K562 (cell line): ENCODE data around the gene LDB2. TPM values are rescaled to one million over a fixed set of nuclear protein-coding genes. Genes with fewer than 3 reads are reported as not detected.

Experiments used
- ATAC-seq: fragments of 200-7000 bp; cut with Tn5 transposase; 3 replicates; pipeline ENCODE4 v1.9.1; 2020; ENCODE audit warnings: moderate library complexity
- BruUV-seq: library from RNA; stranded (reverse); fragments of 400-500 nt; replicated peaks from 2 replicates; lab custom pipeline; 2021; lab: Mats Ljungman, UMichigan
- CTCF ChIA-PET: fragments of 300-600 bp; formaldehyde crosslinking; extraction: SDS; loops from one replicate; lab custom pipeline; 2021; ENCODE audit warnings: low intra/inter-chr PET ratio; lab: Yijun Ruan, JAX
- POLR2A ChIA-PET: fragments of 300-600, 350-650 bp; sonication (Branson Sonifier 250); formaldehyde crosslinking; extraction: SDS; loops from one replicate; lab custom pipeline; 2021; ENCODE audit warnings: antibody characterized with exemption, inconsistent platforms; lab: Yijun Ruan, JAX
- DNase-seq, 4 experiments: peaks; one replicate each; pipeline versions ENCODE4 v3.0.0 to v3.0.0-alpha.2; 2011 to 2018; ENCODE audit warnings: low spot score in 3 of 4, mixed read lengths in 3 of 4; ENCODE audit errors: extremely low read depth in 1 of 4
- FAIRE-seq: peaks from 2 replicates; lab custom pipeline; 2011; peaks lifted over from hg19 to GRCh38; lab: Jason Lieb, UNC
- H2AFZ ChIP-seq: 2 replicates; pipeline ENCODE4 v1.6.0; 2011; ENCODE audit warnings: low read depth, low read length, control low read depth, inconsistent platforms
- H3K27ac ChIP-seq: fragments of 200-600 bp; 3 replicates; pipeline ENCODE4 v1.8.0; 2011; ENCODE audit warnings: low read depth, mild to moderate bottlenecking, control low read depth, inconsistent platforms, low read length, moderate library complexity, mixed read lengths; ENCODE audit errors: extremely low read depth
- H3K27me3 ChIP-seq, 2 experiments: fragments of 300-600 bp in 1 of 2; 2 replicates in 1 of 2; 3 replicates in 1 of 2; pipeline versions ENCODE4 v1.6.0 to v1.8.0; 2011; ENCODE audit warnings: inconsistent platforms in 2 of 2, low read length in 2 of 2, mild to moderate bottlenecking in 1 of 2, mixed read lengths in 1 of 2, moderate library complexity in 1 of 2; ENCODE audit not compliant: control insufficient read depth in 2 of 2, insufficient read depth in 2 of 2
- H3K36me3 ChIP-seq: fragments of 300-600 bp; 3 replicates; pipeline ENCODE4 v1.8.0; 2011; ENCODE audit warnings: mild to moderate bottlenecking, low read length, inconsistent platforms; ENCODE audit not compliant: control insufficient read depth, insufficient read depth
- H3K4me1 ChIP-seq, 2 experiments: fragments of 200-600 bp in 1 of 2; replicated peaks in 1 of 2; 2 replicates in 1 of 2; 3 replicates in 1 of 2; pipeline versions ENCODE4 v1.5.1 to v1.8.0; 2011; ENCODE audit warnings: inconsistent platforms in 2 of 2, low read length in 2 of 2, mild to moderate bottlenecking in 1 of 2, mixed read lengths in 1 of 2, moderate library complexity in 1 of 2; ENCODE audit not compliant: control insufficient read depth in 2 of 2, insufficient read depth in 2 of 2
- H3K4me2 ChIP-seq: 2 replicates; pipeline ENCODE4 v1.6.1; 2011; ENCODE audit warnings: low read length, control low read depth, inconsistent platforms, mixed read lengths; ENCODE audit not compliant: insufficient read depth
- H3K4me3 ChIP-seq: fragments of 200-600 bp; sonication (generic), shearing (Covaris generic); 2 replicates; pipeline ENCODE4 v1.5.1; 2016; ENCODE audit warnings: control low read depth, inconsistent platforms
- H3K79me2 ChIP-seq: fragments of 200-600 bp; 3 replicates; pipeline ENCODE4 v1.8.0; 2011; ENCODE audit warnings: low read length, inconsistent platforms; ENCODE audit not compliant: control insufficient read depth, insufficient read depth
- H3K9ac ChIP-seq, 2 experiments: 2 replicates each; pipeline versions ENCODE4 v1.6.0 to v1.6.1; 2011; ENCODE audit warnings: low read depth in 2 of 2, low read length in 2 of 2, control low read depth in 1 of 2, inconsistent platforms in 1 of 2, mild to moderate bottlenecking in 1 of 2, mixed read lengths in 1 of 2; ENCODE audit not compliant: insufficient read depth in 1 of 2
- H3K9me1 ChIP-seq: one replicate; pipeline ENCODE4 v1.6.0; 2011; ENCODE audit warnings: inconsistent platforms, mild to moderate bottlenecking, low read length, moderate library complexity; ENCODE audit not compliant: control insufficient read depth, insufficient read depth
- H3K9me3 ChIP-seq: replicated peaks from 2 replicates; pipeline ENCODE4 v1.5.1; 2011; ENCODE audit warnings: low read depth, low read length, inconsistent platforms; ENCODE audit not compliant: control insufficient read depth, insufficient read depth
- H4K20me1 ChIP-seq: replicated peaks from 2 replicates; pipeline ENCODE4 v1.6.1; 2011; ENCODE audit warnings: low read length, inconsistent platforms, mixed read lengths; ENCODE audit not compliant: control insufficient read depth, insufficient read depth
- BMI1 ChIP-seq: fragments of 150-350 bp; IDR thresholded peaks from 2 replicates; pipeline ENCODE4 v1.6.1; 2014; ENCODE audit warnings: low read length
- ELK3 ChIP-seq: fragments of 450-650 bp; formaldehyde crosslinking; IDR thresholded peaks from 2 replicates; pipeline ENCODE4 v1.4.0; 2020; ENCODE audit warnings: mild to moderate bottlenecking
- GTF2F1 ChIP-seq: IDR thresholded peaks from 2 replicates; pipeline ENCODE4 v1.6.1; 2011; ENCODE audit warnings: low read depth, low read length, improper control_type of control experiment
- KLF1 ChIP-seq: fragments of 450-650 bp; IDR thresholded peaks from 2 replicates; pipeline ENCODE4 v1.6.1; 2016; ENCODE audit warnings: missing genetic modification characterization, missing compliant biosample characterization
- MAFK ChIP-seq: IDR thresholded peaks from 2 replicates; pipeline ENCODE4 v1.6.1; 2011; ENCODE audit warnings: low read length, improper control_type of control experiment
- MCM2 ChIP-seq: fragments of 450-650 bp; IDR thresholded peaks from 2 replicates; pipeline ENCODE4 v1.6.1; 2017; ENCODE audit warnings: low read depth, mild to moderate bottlenecking
- SAFB ChIP-seq: fragments of 200-400 bp; formaldehyde crosslinking; IDR thresholded peaks from 2 replicates; pipeline ENCODE4 v1.6.1; 2017; ENCODE audit warnings: low read depth, low read length, borderline replicate concordance
- TCF7L2 ChIP-seq: fragments of 150-350 bp; IDR thresholded peaks from 2 replicates; pipeline ENCODE4 v1.6.1; 2016; ENCODE audit warnings: low read depth, mild to moderate bottlenecking, low read length, moderate library complexity
- ZNF384 ChIP-seq: IDR thresholded peaks from 2 replicates; pipeline ENCODE4 v1.6.1; 2012; ENCODE audit warnings: low read depth, low read length, improper control_type of control experiment
- ZNF507 ChIP-seq: conservative IDR thresholded peaks from 2 replicates; pipeline ENCODE4 v1.6.1; 2017; ENCODE audit warnings: missing genetic modification characterization, missing compliant biosample characterization
- ZNF696 ChIP-seq: fragments of 250-450 bp; sonication (Bioruptor Pico); conservative IDR thresholded peaks from 2 replicates; pipeline ENCODE4 v1.4.0; 2020; ENCODE audit warnings: mild to moderate bottlenecking, moderate library complexity
- ZNF766 ChIP-seq: fragments of 200-800 bp; sonication (Bioruptor generic); conservative IDR thresholded peaks from 2 replicates; pipeline ENCODE4 v1.6.1; 2016; ENCODE audit warnings: missing genetic modification characterization, missing compliant biosample characterization
- WGBS: fragments of 100-300 bp; shearing (Covaris generic); methylation state at CpG from one replicate; pipeline ENCODE4 v1.1.6; 2016; ENCODE audit warnings: low coverage, mixed read lengths; ENCODE audit not compliant: insufficient coverage; ENCODE audit errors: missing lambda C conversion rate; 5-methylcytosine and 5-hydroxymethylcytosine counted together
- in situ Hi-C: fragments of 300-500 bp; cut with MboI; formaldehyde crosslinking; loops from 4 replicates; pipeline ENCODE4 v1.15.0; 2018; ENCODE audit warnings: inconsistent platforms, mixed read lengths
- intact Hi-C: fragments of 100-400 bp; cut with micrococcal nuclease; formaldehyde crosslinking; loops from 2 replicates; pipeline ENCODE4 v1.14.2; 2022
- polyA plus RNA-seq, 8 experiments: library from polyadenylated mRNA; depleted of rRNA in 4 of 8; stranded (reverse) in 5 of 8; unstranded in 3 of 8; fragments of >200 nt; fragmentation: Nextera tagmentation in 2 of 8; fragmentation: Illumina TruSeq in 1 of 8; extraction: Ambion mirVana in 2 of 8; extraction: Trizol in 1 of 8; gene quantifications; 2 replicates each; pipeline versions ENCODE4 v1.2.1 to v1.2.3, GENCODE V29; 2011 to 2014; ENCODE audit warnings: inconsistent platforms in 1 of 8, missing spikeins in 1 of 8
- total RNA-seq, 7 experiments: library from RNA; depleted of rRNA in 6 of 7; stranded (reverse); fragments of >200 nt in 6 of 7; fragmentation: Illumina TruSeq in 2 of 7; extraction: Trizol in 2 of 7; gene quantifications; 2 replicates each; pipeline versions ENCODE4 v1.2.1 to v1.2.3, GENCODE V29; 2011 to 2021; ENCODE audit warnings: low replicate concordance in 1 of 7
- TF ChIP-seq, protein P1 (sequence below), 2 experiments: fragments of 450-650 bp in 1 of 2; sonication (generic) in 1 of 2; formaldehyde crosslinking in 1 of 2; IDR thresholded peaks; 2 replicates each; pipeline versions ENCODE4 v1.7.1 to v1.9.0; 2016 to 2022; ENCODE audit warnings: inconsistent platforms in 1 of 2, mild to moderate bottlenecking in 1 of 2, missing genetic modification reagents in 1 of 2

The LDB2 gene
- total and polyA plus RNA-seq, 9 of the 15 experiments (the other 6 are each of a cell fraction or from before 2014, with no cell fraction given) = 0.10 to 0.20 TPM; not detected in 7

DNA sequence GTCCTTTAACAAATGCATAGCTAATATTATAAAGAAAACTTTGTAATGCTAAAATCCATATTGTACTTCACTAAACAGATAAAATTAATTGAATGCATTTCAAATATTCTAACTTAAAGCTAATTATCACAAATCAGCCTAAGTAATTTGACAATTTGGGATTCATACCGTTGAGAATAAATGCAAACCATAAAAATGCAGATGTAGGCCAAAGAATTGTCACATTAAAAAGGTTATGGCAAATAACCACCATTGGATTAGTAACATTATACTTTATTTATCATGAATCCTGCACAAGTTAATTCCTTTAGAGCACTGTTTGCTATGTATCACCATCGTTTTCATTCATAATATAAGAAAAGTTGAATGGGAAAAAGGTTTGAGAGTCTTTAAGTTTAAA, 301.0 kb downstream of the LDB2 start:
- Histone ChIP-seq H3K9ac (no peak overlapping the region), H3K27ac (no peak overlapping the region), H3K9me3 (no peaks in the 10 kb centered on the region), H3K36me3 (no peaks in the 10 kb centered on the region), H3K4me2 (no peak overlapping the region), H4K20me1 (no peaks in the 10 kb centered on the region), H2AFZ (no peak overlapping the region), H3K4me1 (no peaks in the 10 kb centered on the region), H3K9me1 (no peaks in the 10 kb centered on the region), H3K4me3 (no peak overlapping the region), H3K27me3 (0 out of 5 replicates have a peak, but pooled peaks cover 0 to 4% of the 10 kb centered on the region in 2 experiments), H3K79me2 (no peaks in the 10 kb centered on the region)
- WGBS = 0% methylated on average over 2 of the region's 2 CpGs
- FAIRE-seq (no peak), DNase-seq (no peak), ATAC-seq (no peak)
- in situ Hi-C loops = no loop called here
- TF ChIP-seq ZNF384 (no peak), TCF7L2 (no peak), MAFK (no peak), ZNF766 (CRISPR knock-in tag) (no peak), ELK3 (CRISPR knock-in tag) (no peak), ZNF696 (CRISPR knock-in tag) (no peak), ZNF507 (tag) (no peak), BMI1 (no peak), MCM2 (no peak), SAFB (no peak), GTF2F1 (no peak), KLF1 (tag) (no peak)
- TF ChIP-seq, protein P1, sequence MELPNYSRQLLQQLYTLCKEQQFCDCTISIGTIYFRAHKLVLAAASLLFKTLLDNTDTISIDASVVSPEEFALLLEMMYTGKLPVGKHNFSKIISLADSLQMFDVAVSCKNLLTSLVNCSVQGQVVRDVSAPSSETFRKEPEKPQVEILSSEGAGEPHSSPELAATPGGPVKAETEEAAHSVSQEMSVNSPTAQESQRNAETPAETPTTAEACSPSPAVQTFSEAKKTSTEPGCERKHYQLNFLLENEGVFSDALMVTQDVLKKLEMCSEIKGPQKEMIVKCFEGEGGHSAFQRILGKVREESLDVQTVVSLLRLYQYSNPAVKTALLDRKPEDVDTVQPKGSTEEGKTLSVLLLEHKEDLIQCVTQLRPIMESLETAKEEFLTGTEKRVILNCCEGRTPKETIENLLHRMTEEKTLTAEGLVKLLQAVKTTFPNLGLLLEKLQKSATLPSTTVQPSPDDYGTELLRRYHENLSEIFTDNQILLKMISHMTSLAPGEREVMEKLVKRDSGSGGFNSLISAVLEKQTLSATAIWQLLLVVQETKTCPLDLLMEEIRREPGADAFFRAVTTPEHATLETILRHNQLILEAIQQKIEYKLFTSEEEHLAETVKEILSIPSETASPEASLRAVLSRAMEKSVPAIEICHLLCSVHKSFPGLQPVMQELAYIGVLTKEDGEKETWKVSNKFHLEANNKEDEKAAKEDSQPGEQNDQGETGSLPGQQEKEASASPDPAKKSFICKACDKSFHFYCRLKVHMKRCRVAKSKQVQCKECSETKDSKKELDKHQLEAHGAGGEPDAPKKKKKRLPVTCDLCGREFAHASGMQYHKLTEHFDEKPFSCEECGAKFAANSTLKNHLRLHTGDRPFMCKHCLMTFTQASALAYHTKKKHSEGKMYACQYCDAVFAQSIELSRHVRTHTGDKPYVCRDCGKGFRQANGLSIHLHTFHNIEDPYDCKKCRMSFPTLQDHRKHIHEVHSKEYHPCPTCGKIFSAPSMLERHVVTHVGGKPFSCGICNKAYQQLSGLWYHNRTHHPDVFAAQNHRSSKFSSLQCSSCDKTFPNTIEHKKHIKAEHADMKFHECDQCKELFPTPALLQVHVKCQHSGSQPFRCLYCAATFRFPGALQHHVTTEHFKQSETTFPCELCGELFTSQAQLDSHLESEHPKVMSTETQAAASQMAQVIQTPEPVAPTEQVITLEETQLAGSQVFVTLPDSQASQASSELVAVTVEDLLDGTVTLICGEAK (IDR thresholded peaks at IDR 0.05) = no peak
- TF ChIP-seq, protein P1 (CRISPR knock-in tag; IDR thresholded peaks at IDR 0.05) = no peak
- intact Hi-C loops = no loop called here
- ChIA-PET POLR2A (no interaction called here), CTCF (no interaction called here)
- no TSS peak for BruUV-seq
